GM19351 (cell line): ENCODE measurements around the gene FAM222A.

Experiments used
- ATAC-seq: cut with Tn5 transposase; IDR thresholded peaks from one replicate; pipeline ENCODE4 v1.9.1; 2021; ENCODE audit warnings: mild to moderate bottlenecking, moderate library complexity; ENCODE audit not compliant: unreplicated experiment

Gene FAM222A

DNA sequence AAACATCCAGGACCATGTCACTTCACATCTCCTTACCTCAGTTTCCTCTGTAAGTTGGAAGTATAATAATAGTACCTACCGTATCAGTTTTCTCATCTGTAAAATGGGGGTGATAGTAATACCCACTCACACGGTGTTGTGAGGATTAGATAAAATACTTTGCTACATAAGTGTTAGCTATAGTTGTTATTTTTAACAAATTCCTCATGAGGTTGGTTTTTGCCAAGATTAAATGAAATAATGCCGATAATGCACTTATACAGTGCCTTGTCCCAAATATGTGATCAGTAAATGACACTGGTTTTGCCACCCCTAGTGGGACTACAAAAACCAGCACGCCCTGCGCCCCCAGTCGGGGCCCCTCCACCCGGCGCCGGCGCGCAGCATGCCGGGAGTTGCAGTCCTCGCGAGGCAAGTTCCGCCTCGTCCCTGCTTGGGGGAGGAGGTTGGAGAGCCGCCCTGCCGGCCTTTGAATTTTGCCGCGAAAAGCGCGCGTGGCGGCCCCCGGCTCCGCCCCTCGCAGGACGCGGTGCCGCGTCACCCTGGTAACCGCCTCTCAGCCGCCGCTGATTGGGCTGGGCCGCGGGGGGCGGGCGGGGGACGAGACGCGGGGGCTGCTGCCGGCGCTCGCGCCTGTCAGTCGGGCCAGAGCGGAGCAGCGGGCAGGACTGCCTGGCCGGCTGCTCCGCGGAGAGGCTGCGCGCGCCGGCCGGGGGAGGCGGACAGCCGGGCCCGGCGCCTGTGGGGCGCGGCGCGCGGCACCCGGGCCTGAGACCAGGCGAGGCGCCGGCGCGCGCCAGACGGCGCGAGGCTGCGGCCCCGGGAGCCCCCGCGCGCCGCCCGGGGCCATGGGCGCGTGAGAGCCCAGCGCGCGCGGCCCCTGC lies at the start of gene FAM222A:
Gene FAM222A, plus strand, starts transcription at position 639 of the 884 bp plus-strand sequence. CDS start 30,322 bp downstream, outside the sequence.
- ATAC-seq: peak; percentile 92

DNA sequence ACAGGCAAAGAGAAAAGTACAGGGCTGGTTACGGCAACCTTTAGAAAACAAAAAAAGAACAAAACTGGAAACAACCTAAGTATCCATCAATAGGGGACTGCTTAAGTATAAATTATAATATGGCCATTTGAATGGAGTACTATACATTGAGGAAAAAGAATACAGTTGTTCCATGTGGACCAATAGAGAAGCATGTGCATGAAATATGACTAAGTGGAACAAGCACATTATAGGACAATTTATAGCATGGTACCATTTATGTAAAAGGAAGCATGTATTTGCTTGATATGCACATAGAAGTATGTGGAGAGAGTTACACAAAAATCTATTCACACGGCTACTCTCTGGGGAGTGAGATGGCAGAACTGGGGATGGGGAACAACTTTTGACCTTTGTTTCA lies 49.2 kb upstream of the FAM222A start:
- no peak for ATAC-seq

DNA sequence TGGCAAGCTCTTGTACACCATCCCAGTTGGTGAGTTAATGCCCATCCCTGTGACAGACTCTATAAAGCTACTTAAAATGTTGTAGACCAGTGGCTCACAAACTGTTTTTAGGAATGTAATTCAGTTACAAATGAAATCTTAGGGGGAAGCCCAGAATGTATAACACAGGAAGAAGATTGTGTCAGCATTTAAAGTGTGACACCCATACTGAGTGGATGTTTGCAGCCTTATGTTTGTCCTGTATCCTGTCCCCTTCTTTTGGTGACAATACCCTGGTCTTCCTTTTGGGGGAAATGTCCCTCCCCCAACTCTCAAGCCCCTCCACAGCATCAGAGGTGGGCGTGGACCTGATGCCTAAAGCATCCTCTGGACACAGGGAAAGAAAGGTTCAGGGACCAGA lies 47.6 kb upstream of the FAM222A start:
- no peak for ATAC-seq

DNA sequence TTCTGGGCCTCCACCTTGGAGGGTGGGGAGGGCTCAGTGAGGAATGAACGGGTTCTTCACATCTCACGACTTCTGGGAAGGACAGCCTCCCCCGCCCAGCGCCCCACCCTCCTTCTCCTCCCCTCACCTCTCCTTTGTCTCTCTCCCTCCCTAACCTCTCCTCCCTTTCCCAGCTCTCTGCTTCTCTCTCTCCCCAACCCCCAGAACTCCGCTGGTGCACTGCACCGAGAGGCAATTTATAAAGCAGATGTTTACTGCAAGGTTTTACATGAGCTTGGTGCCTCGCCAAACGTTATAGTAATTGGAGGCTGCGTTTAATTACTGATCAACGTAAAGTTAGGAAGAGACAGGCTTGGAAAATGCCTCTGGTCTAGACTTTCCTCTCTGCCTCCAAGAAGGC lies 42.9 kb upstream of the FAM222A start:
- ATAC-seq: no peak

DNA sequence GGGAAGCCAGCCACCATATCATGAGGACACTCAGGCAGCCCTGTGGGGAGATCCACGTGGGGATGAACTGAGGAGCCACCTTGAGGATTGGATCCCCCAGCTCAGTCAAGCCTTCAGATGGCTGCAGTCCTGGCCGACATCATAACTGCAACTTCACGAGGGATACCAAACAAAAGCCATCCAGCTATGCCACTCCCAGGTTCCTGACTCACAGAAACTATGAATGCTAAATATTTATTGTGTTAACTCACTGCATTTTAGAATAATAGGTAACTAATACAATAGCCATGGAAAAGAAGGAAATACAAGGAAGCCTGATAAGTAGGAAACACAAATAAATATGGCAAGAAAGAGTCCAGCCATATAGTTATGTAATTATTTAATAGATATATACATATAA lies 42.1 kb upstream of the FAM222A start:
- no peak for ATAC-seq

DNA sequence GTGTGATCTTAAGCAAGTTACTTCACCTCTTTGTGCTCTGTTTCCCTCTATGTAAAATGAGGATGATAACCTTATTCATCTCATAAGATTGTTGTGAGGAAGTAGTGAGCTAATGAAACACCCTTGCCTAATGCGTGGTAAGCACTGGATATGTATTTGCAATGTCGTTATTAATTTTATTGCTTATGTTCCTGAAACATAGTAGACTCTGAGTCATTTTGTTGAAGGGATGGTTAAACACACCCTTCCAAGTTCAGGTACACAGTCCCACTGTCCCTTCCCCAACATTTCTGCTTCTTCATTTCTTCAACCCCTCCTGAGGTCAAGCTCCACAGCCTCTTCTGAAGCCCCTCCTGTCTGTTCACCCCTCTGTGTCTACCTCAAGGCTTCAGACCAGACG lies 40.2 kb upstream of the FAM222A start:
- no peak for ATAC-seq

DNA sequence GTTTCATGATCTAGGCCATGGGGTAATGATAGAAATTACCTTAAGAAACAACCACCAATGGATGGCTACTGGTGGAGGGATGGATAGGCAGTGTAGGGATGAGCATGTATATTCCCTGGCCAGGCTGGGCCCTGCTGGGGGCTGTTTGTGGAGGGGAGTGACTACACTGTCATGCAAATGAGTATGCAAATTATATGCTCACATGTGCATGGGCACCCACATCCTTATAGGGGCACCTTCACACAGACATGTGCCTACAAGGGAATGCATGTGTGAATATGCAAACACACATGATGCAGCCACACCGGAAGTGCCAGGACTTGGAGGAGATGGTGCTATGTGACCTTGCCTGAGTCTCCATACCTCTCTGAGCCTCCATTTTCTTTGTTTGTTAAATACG lies 39.7 kb upstream of the FAM222A start:
- no peak for ATAC-seq

DNA sequence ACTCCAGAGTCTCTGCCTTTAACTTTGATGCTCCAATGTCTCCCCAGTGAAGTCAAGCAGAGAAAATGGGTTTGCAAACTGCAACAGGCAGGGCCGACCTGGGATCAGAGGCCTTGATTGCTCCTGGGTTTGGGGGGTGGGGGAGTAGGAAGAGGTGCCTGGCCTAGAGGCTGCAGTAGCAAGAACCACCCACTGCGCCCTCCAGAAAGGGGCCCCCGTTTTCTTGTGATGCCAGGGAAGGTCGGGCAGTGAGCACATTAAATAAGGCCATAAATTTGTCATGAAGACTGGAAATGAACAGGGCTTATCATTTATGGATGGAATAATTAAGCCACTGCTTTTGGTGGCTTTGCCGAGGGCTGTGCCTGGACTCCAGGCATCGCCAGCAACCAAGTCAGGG lies 38.2 kb upstream of the FAM222A start:
- ATAC-seq: no peak

DNA sequence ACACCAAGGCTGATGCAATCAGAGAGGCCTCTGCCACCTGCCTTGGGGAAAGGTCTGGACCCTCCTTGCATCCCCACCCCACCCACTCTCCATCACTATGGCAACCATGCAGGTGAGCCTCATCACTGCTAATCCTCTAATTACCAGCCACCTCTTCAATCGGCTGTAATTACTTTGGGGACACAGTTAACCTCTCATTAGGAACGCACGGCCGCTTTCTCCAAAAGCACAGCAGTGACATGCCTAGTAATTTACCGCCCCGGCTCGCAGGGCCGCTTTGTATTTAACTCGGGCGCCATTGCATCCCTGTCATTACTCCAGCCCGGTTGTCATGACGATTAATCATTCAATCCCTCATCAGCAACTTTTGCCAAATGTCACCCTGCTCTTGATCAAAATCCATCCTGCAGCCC lies 36.3 kb upstream of the FAM222A start:
- ATAC-seq: no peak

DNA sequence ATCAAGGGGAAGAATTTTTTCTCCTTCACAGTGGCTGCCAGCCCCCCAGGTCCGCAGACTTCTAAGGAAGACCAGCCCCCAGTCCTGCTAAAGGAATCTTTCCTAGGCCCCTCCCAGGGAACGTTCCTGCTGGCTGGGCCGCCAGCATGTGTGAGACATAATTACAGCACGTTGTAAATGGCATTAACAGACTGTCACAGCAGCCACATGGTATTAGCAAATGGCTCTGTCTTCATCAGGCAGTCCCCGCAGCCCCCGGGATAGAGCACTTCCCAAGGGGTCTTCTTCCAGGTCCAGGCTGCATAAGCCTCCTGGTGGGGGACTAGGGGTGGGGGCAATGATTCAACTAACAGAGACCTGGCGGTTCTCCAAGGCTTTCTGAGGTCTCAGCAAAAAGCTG lies 34.9 kb upstream of the FAM222A start:
- ATAC-seq: no peak

DNA sequence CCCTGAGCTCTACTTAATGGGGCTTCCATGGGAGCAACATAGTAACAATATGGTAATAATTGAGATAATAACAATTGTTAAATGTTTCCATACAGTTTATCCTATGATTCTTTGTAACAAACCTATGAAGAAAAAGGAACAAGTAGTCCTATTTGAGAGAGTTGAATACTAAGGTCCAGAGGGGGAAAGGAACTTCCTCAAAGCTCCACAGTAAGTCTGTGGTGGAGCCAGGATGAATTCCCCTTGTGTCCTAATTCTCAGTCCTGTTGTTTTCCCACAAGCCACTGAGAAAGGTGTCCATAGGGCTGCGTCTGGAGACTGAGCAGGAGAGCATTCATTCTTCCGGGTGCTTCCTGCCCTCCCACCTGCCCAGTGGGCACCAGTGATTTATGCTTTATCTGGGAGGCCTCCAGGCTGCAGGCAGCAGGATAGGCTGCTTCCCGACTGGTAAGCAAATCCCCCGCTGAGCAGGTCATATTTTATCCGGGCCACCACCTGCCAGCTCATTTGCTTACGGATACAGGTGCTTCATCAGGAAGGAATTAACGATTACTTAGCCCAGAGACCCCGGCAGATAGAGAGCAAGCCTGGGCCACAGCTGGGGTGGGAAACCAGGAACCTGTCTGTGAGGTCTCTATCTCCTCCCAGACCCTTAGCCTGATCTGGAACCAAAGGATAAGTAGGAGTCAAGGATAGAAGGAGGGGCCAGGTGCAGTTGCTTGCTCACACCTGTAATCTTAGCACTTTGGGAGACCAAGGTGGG lies 33.9 kb upstream of the FAM222A start:
- no peak for ATAC-seq

DNA sequence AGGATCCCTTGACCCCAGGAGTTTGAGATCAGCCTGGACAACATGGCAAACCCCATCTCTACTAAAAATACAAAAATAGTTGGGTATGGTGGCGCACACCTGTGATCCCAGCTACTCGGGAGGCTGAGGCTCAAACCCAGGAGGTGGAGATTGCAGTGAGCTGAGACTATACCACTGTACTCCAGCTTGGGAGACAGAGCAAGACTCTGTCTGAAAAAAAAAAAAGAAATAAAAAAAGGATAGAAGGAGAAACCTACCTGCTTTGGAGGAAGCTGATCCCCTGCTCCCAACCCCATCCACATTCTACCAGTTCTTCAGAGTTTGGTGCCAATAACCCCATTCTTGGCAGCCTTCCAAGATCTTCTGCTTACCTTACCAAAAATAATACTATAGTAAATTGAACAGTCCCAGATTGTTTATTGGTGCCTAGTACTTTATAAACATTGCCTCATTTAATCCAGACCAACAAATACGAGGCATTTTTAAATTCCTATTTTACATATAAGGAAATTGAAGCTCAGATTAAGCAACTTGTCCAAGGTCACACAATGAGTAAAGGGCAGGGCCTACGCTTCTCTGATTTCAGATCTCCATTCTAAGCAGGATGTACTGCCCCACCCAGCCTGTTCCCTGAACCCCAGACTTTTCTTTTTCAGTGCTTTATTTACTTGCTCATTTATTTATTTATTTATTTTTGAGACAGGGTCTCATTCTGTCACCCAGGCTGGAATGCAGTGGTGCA lies 33.2 kb upstream of the FAM222A start:
- ATAC-seq: no peak

DNA sequence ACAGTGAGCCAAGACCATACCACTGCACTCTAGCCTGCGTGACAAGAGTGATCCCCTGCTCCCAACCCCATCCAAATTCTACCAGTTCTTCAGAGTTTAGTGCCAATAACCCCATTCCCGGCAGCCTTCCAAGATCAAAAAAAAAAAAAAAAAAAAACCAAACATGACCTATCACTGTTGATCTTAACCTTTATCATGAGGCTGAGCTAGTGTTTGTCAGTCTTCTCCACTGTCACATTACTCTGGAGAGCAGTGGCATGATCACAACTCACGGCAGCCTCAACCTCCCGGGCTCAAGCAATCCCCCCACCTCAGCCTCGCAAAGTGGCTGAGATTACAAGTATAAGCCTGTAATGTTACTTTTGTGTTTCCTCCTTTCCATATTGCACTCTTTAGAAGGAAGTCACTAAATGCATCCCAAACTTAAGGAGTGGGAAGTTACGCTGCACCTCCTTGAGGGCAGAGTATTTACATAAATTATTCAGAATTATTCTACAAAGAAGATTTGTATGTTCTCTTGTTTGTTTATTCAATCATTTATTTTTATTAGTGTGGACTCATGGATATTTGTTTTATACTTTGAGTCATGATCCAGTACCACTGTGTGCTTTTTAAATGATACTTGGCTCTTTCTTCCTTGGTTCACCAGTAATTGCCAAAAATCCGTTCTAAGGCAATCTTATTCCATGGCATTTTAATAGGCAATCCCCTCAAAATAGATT lies 31.5 kb upstream of the FAM222A start:
- no peak for ATAC-seq

DNA sequence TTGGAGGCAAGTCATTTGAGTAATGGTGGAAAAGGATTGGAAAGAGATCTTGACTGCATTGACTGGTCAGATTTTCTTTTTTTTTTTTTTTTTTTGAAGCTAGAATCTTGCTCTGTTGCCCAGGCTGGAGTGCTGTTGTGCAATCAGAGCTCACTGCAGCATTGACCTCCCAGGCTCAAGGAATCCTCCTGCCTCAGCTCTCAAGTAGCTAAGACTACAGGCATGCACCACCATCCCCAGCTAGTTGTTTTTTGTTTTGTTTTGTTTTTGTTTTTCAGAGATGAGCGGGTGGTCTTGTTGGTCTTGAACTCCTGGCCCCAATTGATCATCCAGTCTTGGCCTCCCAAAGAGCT lies 30.9 kb upstream of the FAM222A start:
- no peak for ATAC-seq

DNA sequence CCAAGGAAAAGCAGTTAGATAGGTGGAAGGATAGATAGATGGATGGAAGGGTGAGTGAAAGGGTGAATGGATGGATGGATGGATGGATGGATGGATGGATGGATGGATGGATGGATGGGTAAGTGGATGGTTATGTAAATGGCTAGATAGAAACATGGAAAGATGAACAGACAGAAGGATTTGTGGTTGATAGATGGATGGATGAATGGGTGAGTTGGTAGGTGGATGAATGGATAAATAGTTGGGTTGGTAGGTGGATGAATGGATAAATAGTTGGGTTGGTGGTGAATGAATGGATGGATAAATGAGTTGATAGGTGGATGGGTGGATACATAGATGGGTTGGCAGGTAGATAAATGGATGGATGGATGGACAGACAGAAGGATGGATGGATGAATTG lies 30.3 kb upstream of the FAM222A start:
- ATAC-seq: no peak

DNA sequence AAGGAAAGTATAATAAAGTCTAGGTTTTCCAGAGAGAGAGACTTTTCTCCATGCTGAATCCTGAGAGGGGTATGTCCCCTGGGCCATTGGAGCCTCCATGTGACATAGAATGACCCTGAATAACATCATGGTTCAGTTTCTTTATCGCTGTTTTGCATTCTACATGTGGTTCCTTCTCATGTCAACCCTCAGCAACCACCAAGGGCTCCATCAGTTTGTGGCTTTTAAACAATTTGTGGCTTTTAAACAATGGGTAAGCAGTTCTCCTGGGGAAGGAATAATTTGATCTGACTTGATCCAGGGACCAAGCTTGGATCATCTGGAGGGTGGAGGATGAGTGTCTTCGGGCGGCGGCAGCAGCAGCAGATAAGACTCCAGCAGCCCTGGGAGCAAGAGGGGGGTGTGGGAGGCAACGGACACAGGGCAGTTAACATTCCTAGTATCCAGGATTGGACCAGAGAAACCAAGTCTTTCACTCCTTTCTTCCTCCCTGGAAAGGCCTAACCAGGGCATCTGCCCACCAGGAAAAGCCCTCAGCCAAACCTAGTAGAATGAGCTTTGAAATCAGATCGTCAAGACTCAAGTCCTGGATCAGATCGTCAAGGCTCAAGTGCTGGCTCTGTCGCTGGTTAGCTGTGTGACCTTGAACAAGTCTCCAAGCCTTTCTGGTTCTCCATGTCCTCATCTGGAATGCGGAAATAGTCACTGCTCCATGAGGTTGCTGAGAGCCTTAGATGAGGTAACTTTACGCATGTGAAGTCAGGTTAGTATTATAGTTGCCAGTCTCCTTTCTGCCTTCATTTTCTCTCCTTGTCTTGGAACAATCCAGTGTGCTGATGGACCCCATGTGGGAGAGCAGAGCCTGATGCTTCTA lies 27.8 kb upstream of the FAM222A start:
- ATAC-seq: no peak

DNA sequence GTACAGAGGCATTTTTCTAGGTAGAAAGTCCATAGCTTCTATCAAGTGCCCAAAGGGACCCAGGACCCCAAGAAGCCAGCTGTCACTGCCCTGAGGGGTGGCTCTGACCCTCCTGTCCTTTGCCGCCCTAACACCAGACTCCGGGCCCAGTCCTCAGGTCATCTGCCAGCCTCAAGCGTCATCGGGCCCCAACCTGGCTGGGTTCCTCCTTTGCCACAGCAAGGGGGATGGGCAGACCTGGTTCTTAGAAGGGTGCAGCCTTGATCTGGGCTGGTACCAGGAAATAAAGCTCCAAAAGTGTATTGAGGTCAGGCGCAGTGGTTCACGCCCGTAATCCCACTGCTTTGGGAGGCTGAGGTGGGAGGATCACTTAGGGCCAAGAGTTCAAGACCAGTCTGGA lies 27.1 kb upstream of the FAM222A start:
- no peak for ATAC-seq

DNA sequence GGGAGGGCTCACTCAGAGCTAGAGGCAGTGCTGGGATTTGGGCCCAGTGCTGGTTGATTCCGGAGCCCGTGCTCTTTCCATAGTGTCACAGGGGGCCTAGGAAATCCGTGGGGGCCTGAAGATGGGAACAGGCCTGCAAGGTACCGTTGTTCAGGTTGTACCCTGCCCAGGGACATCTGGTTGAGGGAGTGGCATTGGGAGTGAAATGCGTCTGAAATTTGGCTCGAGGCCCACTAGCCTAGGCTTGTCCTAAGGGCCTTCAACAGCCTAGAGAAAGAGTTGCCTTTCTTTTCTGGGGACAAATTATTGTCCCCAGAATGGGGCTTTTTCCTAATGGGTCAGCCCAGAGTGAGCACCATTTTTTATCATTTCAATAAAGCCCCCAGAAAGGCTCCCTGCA lies 26.4 kb upstream of the FAM222A start:
- ATAC-seq: no peak

DNA sequence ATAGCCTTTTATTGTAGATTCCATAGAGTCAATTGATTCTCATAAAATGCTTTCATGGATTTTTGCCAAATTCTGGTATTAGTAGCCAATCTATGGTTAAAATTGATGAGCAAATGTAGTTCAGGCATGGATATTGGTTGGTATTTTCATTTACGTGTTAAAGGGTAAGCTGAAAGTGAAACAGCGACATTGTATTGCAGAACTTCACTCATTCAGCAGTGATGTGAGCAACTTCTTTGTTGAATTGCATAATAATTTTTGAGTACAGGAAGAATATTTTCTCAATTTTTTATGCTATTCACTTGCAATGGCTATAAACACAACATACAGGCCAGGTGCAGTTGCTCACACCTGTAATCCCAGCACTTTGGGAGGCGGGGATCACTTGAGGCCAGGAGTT lies 24.2 kb upstream of the FAM222A start:
- no peak for ATAC-seq

DNA sequence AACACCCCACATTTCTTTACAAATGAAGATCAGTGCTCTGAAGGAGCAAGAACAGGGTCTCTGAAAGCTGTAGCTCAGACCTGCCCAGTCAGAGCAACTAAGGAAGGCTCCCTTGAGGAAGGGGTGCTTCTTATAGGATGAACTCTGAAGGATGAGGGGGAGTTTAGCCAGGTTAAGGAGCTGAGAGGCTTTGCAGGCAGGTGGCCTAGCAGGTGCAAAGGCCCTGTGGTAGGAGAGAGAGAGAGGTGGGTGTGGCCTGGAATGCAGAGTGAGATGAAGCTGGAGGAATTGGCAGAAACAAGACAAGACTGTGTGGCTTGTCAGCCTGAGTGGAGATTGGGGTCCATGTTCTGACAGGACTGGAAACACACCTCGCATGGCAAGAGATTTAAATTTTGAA lies 20.5 kb upstream of the FAM222A start:
- ATAC-seq: no peak
